Lower leg skin (tissue), 3 donors: ENCODE data around the gene ZFYVE28.

Experiments used
- CTCF ChIP-seq, 3 donors: fragments of 450-650 bp; IDR thresholded peaks; one replicate each; pipeline ENCODE4 v1.5.1; 2016; ENCODE audit warnings: antibody characterized with exemption in 3 of 3, mild to moderate bottlenecking in 3 of 3, moderate library complexity in 2 of 3
- POLR2A ChIP-seq, 2 donors: fragments of 450-650 bp; IDR thresholded peaks; one replicate each; pipeline ENCODE4 v1.6.1; 2016 to 2017; ENCODE audit warnings: antibody characterized with exemption in 2 of 2, mild to moderate bottlenecking in 1 of 2, moderate library complexity in 1 of 2

DNA sequence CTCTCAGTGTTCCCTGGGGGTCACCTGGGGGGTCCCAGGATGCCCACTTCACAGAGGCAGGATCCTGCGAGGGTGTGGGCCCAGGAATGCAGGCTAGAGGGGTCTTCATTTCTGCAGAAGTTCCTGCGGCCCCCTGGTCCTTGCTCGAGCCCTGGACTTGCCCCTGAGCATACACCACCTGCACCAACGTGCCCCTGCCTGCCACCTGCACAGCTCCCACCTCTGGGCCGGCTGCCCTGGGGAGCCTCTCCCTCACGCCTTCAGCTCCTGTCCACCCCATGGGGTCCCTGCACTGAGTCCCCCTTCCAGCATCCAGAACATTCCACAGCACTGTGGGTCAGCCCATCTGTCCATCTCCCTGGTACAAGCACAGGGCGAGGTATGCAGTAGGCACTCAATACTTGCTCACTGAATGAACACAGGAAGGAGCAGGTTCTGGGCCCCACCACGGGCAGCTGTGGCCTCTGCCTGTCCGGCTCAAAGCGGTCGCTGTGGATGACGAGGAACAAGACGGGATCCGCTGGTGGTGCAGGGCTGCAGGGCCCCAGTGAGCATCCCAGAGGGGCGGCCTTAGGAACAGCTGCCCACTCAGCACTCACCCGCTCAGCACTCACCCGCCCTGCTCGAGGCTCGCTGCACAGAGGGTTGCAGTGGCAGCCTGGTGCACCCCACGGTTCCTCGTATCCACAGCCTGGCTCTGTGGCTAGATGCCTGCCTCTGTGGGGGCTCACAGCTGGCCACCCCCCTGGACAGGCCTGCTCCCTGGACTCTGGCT, 86.1 kb downstream of the ZFYVE28 start:
- TF ChIP-seq CTCF (IDR thresholded peaks at IDR 0.05) (no peak), POLR2A (IDR thresholded peaks at IDR 0.05) (no peak)
